NB4 (cell line): Measurements from ENCODE around the gene PRDM1.
A peak's percentile ranks its signal among the peaks of the same experiment; 100 is the strongest.

Experiments used
- DNase-seq: peaks from one replicate; pipeline ENCODE4 v3.0.0; 2010; ENCODE audit warnings: low read depth
- H3K4me3 ChIP-seq: one replicate; pipeline ENCODE4 v1.5.1; 2011; ENCODE audit warnings: mild to moderate bottlenecking, low read depth, low read length, moderate library complexity
- MYC ChIP-seq: IDR thresholded peaks from 2 replicates; pipeline ENCODE4 v1.6.1; 2011; ENCODE audit warnings: low read depth, low read length
- POLR2A ChIP-seq: IDR thresholded peaks from 2 replicates; pipeline ENCODE4 v1.6.1; 2011; ENCODE audit warnings: mild to moderate bottlenecking; ENCODE audit not compliant: insufficient read length; ENCODE audit errors: extremely low read depth
- TF ChIP-seq, protein P1 (sequence below): IDR thresholded peaks from 2 replicates; pipeline ENCODE4 v1.6.1; 2011; ENCODE audit warnings: low read depth, low read length
- TF ChIP-seq, protein P2 (sequence below): IDR thresholded peaks from one replicate; pipeline ENCODE4 v1.5.1; 2012; ENCODE audit warnings: low read depth, low read length

The PRDM1 gene

DNA sequence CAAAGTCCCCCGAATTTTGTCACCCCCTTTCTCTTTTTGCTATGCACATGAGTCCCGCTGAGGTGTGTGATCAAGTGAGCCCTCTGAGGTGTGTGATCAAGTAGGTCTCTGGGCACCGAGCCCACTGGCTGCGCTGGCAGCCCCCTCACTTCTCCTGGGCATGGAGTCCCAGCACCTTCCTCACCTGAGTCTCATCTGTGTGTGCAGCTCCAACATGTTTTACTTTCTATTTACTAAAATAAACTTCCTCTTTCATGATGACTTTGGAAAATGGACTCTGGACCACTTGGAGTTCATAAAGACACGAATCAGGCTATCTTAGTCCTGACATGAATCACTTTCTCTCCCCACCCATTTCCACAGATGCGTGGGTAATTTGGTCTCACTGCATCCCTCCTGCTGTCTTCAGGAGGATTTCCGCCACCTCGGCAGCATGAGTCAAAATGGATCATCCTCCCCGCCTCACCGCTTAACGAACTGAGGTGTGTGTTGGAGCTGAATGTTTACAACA, 39.8 kb downstream of the PRDM1 start:
- TF ChIP-seq, protein P1, sequence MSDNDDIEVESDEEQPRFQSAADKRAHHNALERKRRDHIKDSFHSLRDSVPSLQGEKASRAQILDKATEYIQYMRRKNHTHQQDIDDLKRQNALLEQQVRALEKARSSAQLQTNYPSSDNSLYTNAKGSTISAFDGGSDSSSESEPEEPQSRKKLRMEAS: no peak
- TF ChIP-seq, protein P2, sequence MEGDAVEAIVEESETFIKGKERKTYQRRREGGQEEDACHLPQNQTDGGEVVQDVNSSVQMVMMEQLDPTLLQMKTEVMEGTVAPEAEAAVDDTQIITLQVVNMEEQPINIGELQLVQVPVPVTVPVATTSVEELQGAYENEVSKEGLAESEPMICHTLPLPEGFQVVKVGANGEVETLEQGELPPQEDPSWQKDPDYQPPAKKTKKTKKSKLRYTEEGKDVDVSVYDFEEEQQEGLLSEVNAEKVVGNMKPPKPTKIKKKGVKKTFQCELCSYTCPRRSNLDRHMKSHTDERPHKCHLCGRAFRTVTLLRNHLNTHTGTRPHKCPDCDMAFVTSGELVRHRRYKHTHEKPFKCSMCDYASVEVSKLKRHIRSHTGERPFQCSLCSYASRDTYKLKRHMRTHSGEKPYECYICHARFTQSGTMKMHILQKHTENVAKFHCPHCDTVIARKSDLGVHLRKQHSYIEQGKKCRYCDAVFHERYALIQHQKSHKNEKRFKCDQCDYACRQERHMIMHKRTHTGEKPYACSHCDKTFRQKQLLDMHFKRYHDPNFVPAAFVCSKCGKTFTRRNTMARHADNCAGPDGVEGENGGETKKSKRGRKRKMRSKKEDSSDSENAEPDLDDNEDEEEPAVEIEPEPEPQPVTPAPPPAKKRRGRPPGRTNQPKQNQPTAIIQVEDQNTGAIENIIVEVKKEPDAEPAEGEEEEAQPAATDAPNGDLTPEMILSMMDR: no peak
- TF ChIP-seq POLR2A (no peak), MYC (no peak)
- DNase-seq: peak; percentile 67
- H3K4me3 ChIP-seq: no peak overlapping the region

DNA sequence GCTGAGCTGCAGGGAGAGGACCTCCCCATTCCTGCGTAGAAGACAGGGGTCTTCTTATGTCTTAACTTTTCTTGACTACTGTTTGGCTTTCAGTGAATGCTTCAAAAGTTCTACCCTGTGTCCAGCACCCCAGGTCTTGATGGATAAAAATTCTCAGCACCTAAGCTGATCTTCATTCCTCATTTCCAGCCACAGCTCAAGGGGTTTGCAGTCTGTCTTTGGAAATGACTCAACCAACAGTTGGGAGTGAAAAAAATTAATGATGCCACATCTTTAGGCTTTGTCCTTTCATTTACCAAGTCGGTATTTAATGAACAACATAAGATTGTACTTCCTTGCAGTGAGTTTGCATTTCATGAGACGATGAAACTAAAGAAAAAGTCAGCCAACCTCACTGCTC, 40.3 kb downstream of the PRDM1 start:
- no peak overlapping the region for H3K4me3 ChIP-seq
- TF ChIP-seq, protein P2: no peak
- TF ChIP-seq MYC: no peak
- no peak for TF ChIP-seq POLR2A
- TF ChIP-seq, protein P1: no peak
- no peak for DNase-seq

DNA sequence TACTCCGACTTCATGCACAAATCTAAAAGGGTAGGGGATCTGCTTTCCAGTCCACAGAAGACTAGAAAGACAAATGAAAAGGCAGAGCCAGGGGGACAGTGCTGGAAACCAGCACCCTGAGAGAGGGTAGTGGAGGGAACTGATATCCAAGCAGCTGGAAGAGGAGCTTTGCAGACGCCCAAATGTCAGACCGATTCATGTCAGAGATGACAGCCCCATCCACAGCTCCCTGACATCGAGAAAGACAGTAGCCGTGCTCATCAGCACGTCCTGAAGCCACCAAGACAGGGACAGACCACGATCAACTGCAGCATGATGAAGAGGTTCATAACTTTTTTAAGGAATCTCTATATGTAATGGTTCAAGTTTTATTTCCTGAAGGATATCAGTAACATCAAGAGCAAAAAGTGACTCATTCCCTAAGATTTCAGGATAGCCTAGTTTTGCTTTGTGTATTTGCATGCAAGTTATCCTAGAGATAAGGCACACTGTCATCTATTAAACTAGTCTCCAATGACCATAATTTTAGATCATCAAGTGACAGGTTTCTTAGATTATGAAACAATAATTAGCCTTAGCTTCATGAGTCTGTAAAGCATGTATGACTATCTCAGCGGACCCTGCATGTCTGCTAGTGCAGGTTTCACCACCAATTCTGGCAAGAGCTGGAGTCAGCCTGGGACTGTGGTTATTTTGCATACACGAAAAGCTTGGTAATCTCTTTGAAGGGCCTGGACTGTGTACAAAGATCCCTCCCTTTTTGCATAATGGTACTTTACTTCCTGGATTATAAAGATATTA, 43.0 kb downstream of the PRDM1 start:
- no peak for DNase-seq
- no peak overlapping the region for H3K4me3 ChIP-seq
- TF ChIP-seq POLR2A: no peak
- TF ChIP-seq, protein P1: no peak

DNA sequence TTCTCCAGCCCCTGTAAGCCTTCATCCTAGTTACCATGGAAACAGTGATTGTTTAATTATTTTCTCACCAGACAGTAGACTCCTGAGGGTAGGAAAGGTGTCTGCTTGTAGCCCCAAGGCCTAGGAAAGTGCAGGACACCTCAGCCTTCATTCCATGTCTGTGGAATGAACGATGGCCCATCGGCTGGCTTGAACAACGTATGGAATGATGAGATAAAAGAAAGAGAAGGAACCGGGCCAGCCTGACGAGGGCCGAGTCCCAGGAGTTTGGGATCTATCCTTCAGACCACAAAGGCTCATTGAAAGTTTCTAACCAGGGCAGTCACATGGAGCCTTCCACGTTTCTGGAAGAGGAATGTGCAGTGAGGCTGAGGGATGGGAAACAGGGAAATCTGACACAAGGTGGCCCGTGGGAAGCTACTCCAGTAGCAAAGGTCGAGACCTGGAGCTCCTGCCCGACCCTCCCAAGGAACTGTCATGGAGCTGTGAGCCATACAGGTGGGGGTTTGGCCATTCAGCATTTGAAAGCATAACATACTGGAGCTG, 46.1 kb downstream of the PRDM1 start:
- no peak for DNase-seq
- TF ChIP-seq, protein P1: no peak
- TF ChIP-seq, protein P2: no peak
- no peak for TF ChIP-seq POLR2A
- TF ChIP-seq MYC: no peak
- no peak overlapping the region for H3K4me3 ChIP-seq

- DNase-seq: no peak
- TF ChIP-seq, protein P2: no peak
- TF ChIP-seq POLR2A (no peak), MYC (no peak)
- TF ChIP-seq, protein P1: no peak
- no peak overlapping the region for H3K4me3 ChIP-seq
Observed at GRCh38 chr6:106133040-106133439, 46.9 kb downstream of the PRDM1 start.

DNA sequence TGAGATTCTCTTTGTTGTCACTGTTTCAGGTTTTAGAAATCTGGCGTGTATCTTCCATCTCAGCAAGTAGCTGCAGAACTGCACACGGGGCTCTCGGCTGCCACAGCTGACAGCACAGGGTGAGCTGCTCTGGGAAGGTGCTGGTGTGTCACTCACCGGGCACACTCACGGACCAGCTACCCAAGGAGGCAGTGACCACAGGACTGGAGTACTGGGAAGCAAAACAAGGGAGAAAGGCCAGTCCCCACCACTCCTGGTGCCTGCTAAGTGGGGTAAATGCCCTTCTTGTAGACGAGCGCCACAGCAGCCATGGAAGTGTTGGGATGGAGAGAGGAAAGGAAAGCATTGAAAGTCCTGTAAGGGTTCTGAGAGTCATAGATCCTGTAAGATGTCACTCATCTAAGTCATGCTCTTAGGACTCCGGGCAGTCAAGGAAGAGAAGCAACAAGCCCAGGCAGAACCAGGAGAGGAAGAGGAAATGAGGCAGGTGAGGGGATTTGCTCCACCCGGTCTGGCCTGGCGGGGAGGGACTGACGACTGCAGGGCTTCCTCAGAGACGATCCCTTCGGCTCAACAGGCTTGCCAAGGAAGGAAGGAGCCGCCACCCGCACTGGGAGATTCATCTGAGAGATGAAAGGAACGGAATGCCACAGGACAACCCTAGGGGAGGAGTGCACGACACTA, 48.1 kb downstream of the PRDM1 start:
- TF ChIP-seq, protein P1: no peak
- TF ChIP-seq POLR2A: no peak
- no peak for TF ChIP-seq MYC
- TF ChIP-seq, protein P2: no peak
- no peak overlapping the region for H3K4me3 ChIP-seq
- no peak for DNase-seq
